Measurements from ENCODE around the gene TCF12. TPM values are rescaled to one million over a fixed set of nuclear protein-coding genes. Genes with fewer than 3 reads are reported as not detected.
"Not testable (repeated sequence)": the region's sequence is repeated elsewhere in the genome, so short reads cannot be mapped to it uniquely, and the experiment has no call there.

TCF12 gene
- total RNA-seq, 6 experiments from 2014 or later: 106 to 200 (median 149) TPM

- DNase-seq: no peak
- H3K27ac Mint-ChIP-seq: no peak overlapping the region
- H3K4me3 Mint-ChIP-seq: no peak overlapping the region
- H3K9me3 Mint-ChIP-seq: no peaks in the 10 kb centered on the region
- H3K4me1 Mint-ChIP-seq (ENCODE audit: low read depth): peaks cover 76% of the 10 kb centered on the region
- TF ChIP-seq, protein P1, sequence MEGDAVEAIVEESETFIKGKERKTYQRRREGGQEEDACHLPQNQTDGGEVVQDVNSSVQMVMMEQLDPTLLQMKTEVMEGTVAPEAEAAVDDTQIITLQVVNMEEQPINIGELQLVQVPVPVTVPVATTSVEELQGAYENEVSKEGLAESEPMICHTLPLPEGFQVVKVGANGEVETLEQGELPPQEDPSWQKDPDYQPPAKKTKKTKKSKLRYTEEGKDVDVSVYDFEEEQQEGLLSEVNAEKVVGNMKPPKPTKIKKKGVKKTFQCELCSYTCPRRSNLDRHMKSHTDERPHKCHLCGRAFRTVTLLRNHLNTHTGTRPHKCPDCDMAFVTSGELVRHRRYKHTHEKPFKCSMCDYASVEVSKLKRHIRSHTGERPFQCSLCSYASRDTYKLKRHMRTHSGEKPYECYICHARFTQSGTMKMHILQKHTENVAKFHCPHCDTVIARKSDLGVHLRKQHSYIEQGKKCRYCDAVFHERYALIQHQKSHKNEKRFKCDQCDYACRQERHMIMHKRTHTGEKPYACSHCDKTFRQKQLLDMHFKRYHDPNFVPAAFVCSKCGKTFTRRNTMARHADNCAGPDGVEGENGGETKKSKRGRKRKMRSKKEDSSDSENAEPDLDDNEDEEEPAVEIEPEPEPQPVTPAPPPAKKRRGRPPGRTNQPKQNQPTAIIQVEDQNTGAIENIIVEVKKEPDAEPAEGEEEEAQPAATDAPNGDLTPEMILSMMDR (IDR thresholded peaks at IDR 0.05): no peak
- H3K36me3 Mint-ChIP-seq (ENCODE audit: low read depth): peaks cover 42% of the 10 kb centered on the region
- no peaks in the 10 kb centered on the region; the same call in 1 of the 2 replicates for H3K27me3 Mint-ChIP-seq (ENCODE audit: insufficient read depth)
Measured at GRCh38 chr15:56931639-56932508, 13.4 kb downstream of the TCF12 start.

DNA sequence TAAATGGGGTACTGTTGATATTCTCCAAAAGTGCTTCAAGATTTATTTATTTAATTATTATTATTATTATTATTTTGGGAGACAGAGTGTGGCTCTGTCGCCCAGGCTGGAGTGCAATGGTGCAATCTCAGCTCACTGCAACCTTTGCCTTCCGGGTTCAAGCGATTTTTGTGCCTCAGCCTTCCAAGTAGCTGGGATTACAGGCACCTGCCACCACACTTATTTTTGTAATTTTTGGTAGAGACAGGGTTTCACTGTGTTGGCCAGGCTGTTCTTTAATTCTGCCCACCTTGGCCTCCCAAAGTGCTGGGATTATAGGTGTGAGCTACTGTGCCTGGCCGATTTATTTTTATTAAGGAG is 14.0 kb downstream of the TCF12 start:
- H3K4me3 Mint-ChIP-seq; H3K9me3 Mint-ChIP-seq; H3K27ac Mint-ChIP-seq; DNase-seq; H3K27me3 Mint-ChIP-seq (ENCODE audit: insufficient read depth): not testable (repeated sequence)
- Mint-ChIP-seq H3K36me3 (ENCODE audit: low read depth) (peaks cover 48% of the 10 kb centered on the region), H3K4me1 (ENCODE audit: low read depth) (peaks cover 76% of the 10 kb centered on the region)

DNA sequence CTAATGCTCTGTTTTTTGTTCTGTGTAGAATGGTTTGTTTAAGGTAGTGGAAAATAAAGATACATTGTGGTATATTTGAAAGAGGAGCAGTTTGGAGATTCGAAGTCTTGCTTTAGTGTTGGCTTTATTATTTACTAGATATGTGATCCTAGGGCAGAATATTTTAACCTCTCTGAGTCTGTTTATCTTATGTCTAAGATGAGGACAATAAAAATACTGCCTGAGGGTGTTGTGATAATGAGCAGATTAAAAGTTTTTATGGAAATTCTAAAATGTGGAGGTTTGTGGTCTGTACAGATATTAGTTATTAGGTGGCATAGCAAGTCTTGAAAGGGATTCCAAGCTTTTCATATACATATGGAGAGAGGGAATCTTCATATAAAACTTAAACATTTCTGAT is 15.0 kb downstream of the TCF12 start:
- H3K4me1 Mint-ChIP-seq (ENCODE audit: low read depth): peaks cover 74% of the 10 kb centered on the region
- H3K4me3 Mint-ChIP-seq: no peak overlapping the region
- H3K9me3 Mint-ChIP-seq: no peaks in the 10 kb centered on the region
- H3K27ac Mint-ChIP-seq: no peak overlapping the region
- no peaks in the 10 kb centered on the region; the same call in 1 of the 2 replicates for H3K27me3 Mint-ChIP-seq (ENCODE audit: insufficient read depth)
- H3K36me3 Mint-ChIP-seq (ENCODE audit: low read depth): peaks cover 48% of the 10 kb centered on the region
- no peak for DNase-seq
- TF ChIP-seq, protein P1 (IDR thresholded peaks at IDR 0.05): no peak

- Mint-ChIP-seq H3K4me1 (ENCODE audit: low read depth) (peaks cover 74% of the 10 kb centered on the region), H3K9me3 (no peaks in the 10 kb centered on the region), H3K27ac (no peak overlapping the region), H3K36me3 (ENCODE audit: low read depth) (peaks cover 52% of the 10 kb centered on the region), H3K4me3 (no peak overlapping the region), H3K27me3 (ENCODE audit: insufficient read depth) (no peaks in the 10 kb centered on the region; the same call in 1 of the 2 replicates)
- TF ChIP-seq, protein P1 (IDR thresholded peaks at IDR 0.05): no peak
- DNase-seq: no peak
Measured at GRCh38 chr15:56933811-56934210, 15.4 kb downstream of the TCF12 start.

DNA sequence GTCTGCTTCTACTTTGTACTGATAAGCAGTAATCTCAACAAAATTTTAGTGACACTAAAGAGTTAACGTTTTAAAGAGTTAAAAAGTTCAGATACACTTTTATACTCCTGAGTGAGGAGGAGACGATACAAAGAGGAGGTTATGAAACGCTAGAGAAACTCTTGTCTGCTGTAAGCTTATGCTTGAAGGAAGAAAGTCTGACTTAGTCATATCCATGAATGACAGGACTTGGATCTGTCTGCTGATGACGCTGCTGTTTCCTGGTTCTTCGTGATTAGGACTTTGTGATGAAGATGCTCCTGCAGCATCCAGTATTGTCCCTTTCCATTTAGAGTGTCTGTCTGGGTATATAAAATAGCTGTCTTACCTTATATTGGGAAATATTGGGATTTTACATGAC is 15.8 kb downstream of the TCF12 start:
- TF ChIP-seq, protein P1 (IDR thresholded peaks at IDR 0.05): no peak
- Mint-ChIP-seq H3K27ac (peak overlapping the region; percentile 8; the same call in 1 of the 2 replicates), H3K36me3 (ENCODE audit: low read depth) (peaks cover 53% of the 10 kb centered on the region), H3K9me3 (no peaks in the 10 kb centered on the region), H3K27me3 (ENCODE audit: insufficient read depth) (no peaks in the 10 kb centered on the region; the same call in 1 of the 2 replicates), H3K4me1 (ENCODE audit: low read depth) (peaks cover 74% of the 10 kb centered on the region), H3K4me3 (no peak overlapping the region)
- no peak for DNase-seq

DNA sequence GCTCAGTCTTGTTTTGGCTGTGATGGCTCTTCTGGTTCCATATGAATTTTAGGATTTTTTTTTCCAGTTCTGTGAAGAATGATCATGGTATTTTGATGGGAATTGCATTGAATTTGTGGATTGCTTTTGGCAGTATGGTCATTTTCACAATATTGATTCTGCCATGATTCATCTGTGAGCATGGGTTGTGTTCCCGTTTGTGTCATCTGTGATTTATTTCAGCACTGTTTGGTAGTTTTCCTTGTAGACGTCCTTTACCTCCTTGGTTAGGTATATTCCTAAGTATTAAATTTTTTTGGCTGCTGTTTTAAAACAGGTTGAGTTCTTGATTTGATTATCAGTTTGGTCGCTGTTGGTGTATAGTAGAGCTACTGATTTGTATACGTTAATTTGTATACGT is 18.5 kb downstream of the TCF12 start:
- H3K9me3 Mint-ChIP-seq: no peaks in the 10 kb centered on the region
- H3K4me1 Mint-ChIP-seq (ENCODE audit: low read depth): peaks cover 63% of the 10 kb centered on the region
- H3K27me3 Mint-ChIP-seq (ENCODE audit: insufficient read depth): no peaks in the 10 kb centered on the region; the same call in 1 of the 2 replicates
- H3K36me3 Mint-ChIP-seq (ENCODE audit: low read depth): peaks cover 45% of the 10 kb centered on the region
- TF ChIP-seq, protein P1 (IDR thresholded peaks at IDR 0.05): no peak
- DNase-seq: no peak
- H3K4me3 Mint-ChIP-seq: no peak overlapping the region
- H3K27ac Mint-ChIP-seq: no peak overlapping the region

Data from HFFc6 (cell line).